GM23248 (cell line): ENCODE measurements around the gene CHAC1. TPM values are rescaled to one million over a fixed set of nuclear protein-coding genes. Genes with fewer than 3 reads are reported as not detected.

Source experiments
- DNase-seq: peaks from one replicate; pipeline ENCODE4 v3.0.0-alpha.2; 2015
- H2AFZ ChIP-seq: fragments of 200-600 bp; sonication (generic); 2 replicates; pipeline ENCODE4 v1.6.1; 2016; ENCODE audit warnings: antibody characterized with exemption
- H3F3A ChIP-seq: fragments of 200-600 bp; sonication (generic); 2 replicates; pipeline ENCODE4 v1.6.1; 2016; ENCODE audit warnings: mild to moderate bottlenecking, antibody characterized with exemption, mixed run types; ENCODE audit not compliant: insufficient read depth
- H3K27ac ChIP-seq: fragments of 200-600 bp; sonication (generic); 2 replicates; pipeline ENCODE4 v1.5.1; 2016; ENCODE audit warnings: mild to moderate bottlenecking
- H3K27me3 ChIP-seq: fragments of 200-600 bp; sonication (generic); replicated peaks from 2 replicates; pipeline ENCODE4 v1.6.1; 2016; ENCODE audit warnings: mild to moderate bottlenecking; ENCODE audit not compliant: insufficient read depth
- H3K36me3 ChIP-seq: fragments of 200-600 bp; sonication (generic); 2 replicates; pipeline ENCODE4 v1.6.1; 2016; ENCODE audit warnings: low read depth, mild to moderate bottlenecking
- H3K4me1 ChIP-seq: fragments of 200-600 bp; sonication (generic); 2 replicates; pipeline ENCODE4 v1.6.1; 2016; ENCODE audit warnings: mild to moderate bottlenecking; ENCODE audit not compliant: insufficient read depth
- H3K4me2 ChIP-seq: fragments of 200-600 bp; sonication (generic); one replicate; pipeline ENCODE4 v1.6.1; 2016; ENCODE audit warnings: mild to moderate bottlenecking; ENCODE audit not compliant: unreplicated experiment
- H3K4me3 ChIP-seq: fragments of 200-600 bp; sonication (generic); 2 replicates; pipeline ENCODE4 v1.5.1; 2016; ENCODE audit warnings: mild to moderate bottlenecking
- H3K79me2 ChIP-seq: fragments of 200-600 bp; sonication (generic); 2 replicates; pipeline ENCODE4 v1.6.1; 2016; ENCODE audit warnings: mild to moderate bottlenecking; ENCODE audit not compliant: insufficient read depth
- H3K9ac ChIP-seq: fragments of 200-600 bp; sonication (generic); 2 replicates; pipeline ENCODE4 v1.6.1; 2016; ENCODE audit warnings: mild to moderate bottlenecking
- H3K9me2 ChIP-seq: fragments of 200-600 bp; sonication (generic); 2 replicates; pipeline ENCODE4 v1.6.1; 2016; ENCODE audit warnings: mixed run types, mild to moderate bottlenecking, moderate library complexity; ENCODE audit not compliant: insufficient read depth
- H3K9me3 ChIP-seq: fragments of 200-600 bp; sonication (generic); one replicate; pipeline ENCODE4 v1.6.1; 2017; ENCODE audit warnings: low read depth
- H4K20me1 ChIP-seq: fragments of 200-600 bp; sonication (generic); 2 replicates; pipeline ENCODE4 v1.6.0; 2016; ENCODE audit not compliant: insufficient read depth
- EZH2 ChIP-seq: fragments of 200-600 bp; sonication (generic); IDR thresholded peaks from 2 replicates; pipeline ENCODE4 v1.6.1; 2018; ENCODE audit warnings: antibody characterized with exemption, mild to moderate bottlenecking; ENCODE audit not compliant: insufficient read depth, poor library complexity, severe bottlenecking
- EZH2phosphoT487 ChIP-seq: fragments of 200-600 bp; sonication (generic); IDR thresholded peaks from 2 replicates; pipeline ENCODE4 v1.6.1; 2018; ENCODE audit warnings: antibody characterized with exemption, moderate library complexity, mild to moderate bottlenecking, low read depth; ENCODE audit not compliant: insufficient read depth
- WGBS, 2 experiments: methylation state at CpG; one replicate each; pipeline ENCODE4 v1.1.6; 2015 to 2017; ENCODE audit warnings: low lambda C conversion rate in 2 of 2, low coverage in 1 of 2; ENCODE audit errors: missing lambda C conversion rate in 2 of 2; 5-methylcytosine and 5-hydroxymethylcytosine counted together
- in situ Hi-C: fragments of 300-500 bp; cut with MboI; formaldehyde crosslinking; loops from 2 replicates; pipeline ENCODE4 v1.15.0; 2020
- polyA plus RNA-seq: library from polyadenylated mRNA; unstranded; fragments of >200 nt; fragmentation: Nextera tagmentation; extraction: Ambion mirVana; gene quantifications from 2 replicates; pipeline ENCODE4 v1.2.1, GENCODE V29; 2016
- total RNA-seq: library from RNA; depleted of rRNA; stranded (reverse); fragments of >200 nt; shearing (Covaris generic); gene quantifications from 2 replicates; pipeline ENCODE4 v1.2.3, GENCODE V29; 2014

The CHAC1 gene
- total and polyA plus RNA-seq, 2 experiments from 2014 or later = 43.8 to 74.4 TPM

DNA sequence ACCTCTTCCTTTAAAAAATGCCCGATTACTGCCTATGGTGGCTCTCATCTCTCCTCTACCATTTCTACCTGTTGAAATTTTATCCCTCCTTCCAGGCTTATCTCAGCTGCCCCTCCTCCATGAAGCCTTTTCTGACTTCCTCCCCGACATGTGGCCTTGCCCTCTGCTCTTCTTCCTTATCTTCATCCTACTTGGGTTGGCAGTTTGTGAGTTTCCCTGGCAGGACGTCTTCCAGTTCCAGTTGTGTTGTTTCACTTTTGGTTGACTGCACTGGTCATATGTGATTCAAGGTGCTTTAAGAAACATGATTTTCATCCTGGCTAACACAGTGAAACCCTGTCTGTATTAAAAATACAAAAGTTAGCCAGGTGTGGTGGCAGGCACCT lies 19.8 kb upstream of the CHAC1 start:
- no peaks in the 10 kb centered on the region for H3K36me3 ChIP-seq
- no peak overlapping the region for H2AFZ ChIP-seq
- H4K20me1 ChIP-seq = no peaks in the 10 kb centered on the region
- no peaks in the 10 kb centered on the region for H3F3A ChIP-seq
- no peaks in the 10 kb centered on the region for H3K9me2 ChIP-seq
- TF ChIP-seq EZH2 (no peak), EZH2phosphoT487 (no peak)
- H3K4me2 ChIP-seq = no peak overlapping the region
- H3K27ac ChIP-seq = no peak overlapping the region
- no peaks in the 10 kb centered on the region for H3K9me3 ChIP-seq
- no peak overlapping the region for H3K9ac ChIP-seq
- H3K79me2 ChIP-seq = no peaks in the 10 kb centered on the region
- no peak overlapping the region for H3K4me3 ChIP-seq
- in situ Hi-C loops = no loop called here
- H3K4me1 ChIP-seq = peaks cover 9% of the 10 kb centered on the region
- H3K27me3 ChIP-seq = peaks cover 26% of the 10 kb centered on the region
- WGBS, 2 experiments = 70 to 73% methylated on average over 3 of the region's 3 CpGs
- DNase-seq = no peak

GRCh38 chr15:40934457-40934856 lies 18.8 kb upstream of the CHAC1 start:
- Histone ChIP-seq H3K79me2 (no peaks in the 10 kb centered on the region), H3K9me2 (no peaks in the 10 kb centered on the region), H3K9ac (no peak overlapping the region), H3K27ac (no peak overlapping the region), H3K4me3 (no peak overlapping the region), H3K27me3 (peaks cover 21% of the 10 kb centered on the region), H3K4me1 (peaks cover 5% of the 10 kb centered on the region), H3K4me2 (no peak overlapping the region), H3F3A (no peaks in the 10 kb centered on the region), H3K36me3 (no peaks in the 10 kb centered on the region), H4K20me1 (no peaks in the 10 kb centered on the region), H2AFZ (no peak overlapping the region), H3K9me3 (no peaks in the 10 kb centered on the region)
- TF ChIP-seq EZH2phosphoT487 (no peak), EZH2 (no peak)
- DNase-seq = no peak
- in situ Hi-C loops = no loop called here
- 82 to 91% methylated on average over 6 of the region's 6 CpGs for whole genome bisulfite sequencing, 2 experiments

GRCh38 chr15:40936234-40936708 lies 17.0 kb upstream of the CHAC1 start:
- Histone ChIP-seq H3K27me3 (peaks cover 9% of the 10 kb centered on the region), H2AFZ (no peak overlapping the region), H3K36me3 (no peaks in the 10 kb centered on the region), H3K27ac (no peak overlapping the region), H3K79me2 (no peaks in the 10 kb centered on the region), H3K9me3 (no peaks in the 10 kb centered on the region), H3K9me2 (no peaks in the 10 kb centered on the region), H4K20me1 (no peaks in the 10 kb centered on the region), H3K4me2 (no peak overlapping the region), H3K4me3 (no peak overlapping the region), H3F3A (no peaks in the 10 kb centered on the region), H3K4me1 (no peaks in the 10 kb centered on the region), H3K9ac (no peak overlapping the region)
- TF ChIP-seq EZH2 (no peak), EZH2phosphoT487 (no peak)
- 89 to 90% methylated on average over 29 to 31 of the region's 31 CpGs for WGBS, 2 experiments
- no peak for DNase-seq
- in situ Hi-C loops = no loop called here

- in situ Hi-C loops = no loop called here
- Histone ChIP-seq H3K4me3 (no peak overlapping the region), H3F3A (no peaks in the 10 kb centered on the region), H3K4me1 (no peaks in the 10 kb centered on the region), H3K27ac (no peak overlapping the region), H3K79me2 (no peaks in the 10 kb centered on the region), H2AFZ (no peak overlapping the region), H4K20me1 (no peaks in the 10 kb centered on the region), H3K27me3 (peaks cover 2% of the 10 kb centered on the region; the same call in 1 of the 2 replicates), H3K36me3 (no peaks in the 10 kb centered on the region), H3K4me2 (no peak overlapping the region), H3K9me3 (no peaks in the 10 kb centered on the region), H3K9ac (no peak overlapping the region), H3K9me2 (no peaks in the 10 kb centered on the region)
- TF ChIP-seq EZH2 = no peak
- no peak for TF ChIP-seq EZH2phosphoT487
- DNase-seq = peak; percentile 47
- 74 to 75% methylated on average over 15 of the region's 15 CpGs for WGBS, 2 experiments
Observed at GRCh38 chr15:40936709-40937666, 16.3 kb upstream of the CHAC1 start.
